ENCODE data around the gene C5. TPM values are rescaled to one million over a fixed set of nuclear protein-coding genes. Genes with fewer than 3 reads are reported as not detected.

Gene C5
- total and polyA plus RNA-seq, 2 experiments from 2014 or later: 0.31 TPM; not detected in 1

- TF ChIP-seq, protein P1, sequence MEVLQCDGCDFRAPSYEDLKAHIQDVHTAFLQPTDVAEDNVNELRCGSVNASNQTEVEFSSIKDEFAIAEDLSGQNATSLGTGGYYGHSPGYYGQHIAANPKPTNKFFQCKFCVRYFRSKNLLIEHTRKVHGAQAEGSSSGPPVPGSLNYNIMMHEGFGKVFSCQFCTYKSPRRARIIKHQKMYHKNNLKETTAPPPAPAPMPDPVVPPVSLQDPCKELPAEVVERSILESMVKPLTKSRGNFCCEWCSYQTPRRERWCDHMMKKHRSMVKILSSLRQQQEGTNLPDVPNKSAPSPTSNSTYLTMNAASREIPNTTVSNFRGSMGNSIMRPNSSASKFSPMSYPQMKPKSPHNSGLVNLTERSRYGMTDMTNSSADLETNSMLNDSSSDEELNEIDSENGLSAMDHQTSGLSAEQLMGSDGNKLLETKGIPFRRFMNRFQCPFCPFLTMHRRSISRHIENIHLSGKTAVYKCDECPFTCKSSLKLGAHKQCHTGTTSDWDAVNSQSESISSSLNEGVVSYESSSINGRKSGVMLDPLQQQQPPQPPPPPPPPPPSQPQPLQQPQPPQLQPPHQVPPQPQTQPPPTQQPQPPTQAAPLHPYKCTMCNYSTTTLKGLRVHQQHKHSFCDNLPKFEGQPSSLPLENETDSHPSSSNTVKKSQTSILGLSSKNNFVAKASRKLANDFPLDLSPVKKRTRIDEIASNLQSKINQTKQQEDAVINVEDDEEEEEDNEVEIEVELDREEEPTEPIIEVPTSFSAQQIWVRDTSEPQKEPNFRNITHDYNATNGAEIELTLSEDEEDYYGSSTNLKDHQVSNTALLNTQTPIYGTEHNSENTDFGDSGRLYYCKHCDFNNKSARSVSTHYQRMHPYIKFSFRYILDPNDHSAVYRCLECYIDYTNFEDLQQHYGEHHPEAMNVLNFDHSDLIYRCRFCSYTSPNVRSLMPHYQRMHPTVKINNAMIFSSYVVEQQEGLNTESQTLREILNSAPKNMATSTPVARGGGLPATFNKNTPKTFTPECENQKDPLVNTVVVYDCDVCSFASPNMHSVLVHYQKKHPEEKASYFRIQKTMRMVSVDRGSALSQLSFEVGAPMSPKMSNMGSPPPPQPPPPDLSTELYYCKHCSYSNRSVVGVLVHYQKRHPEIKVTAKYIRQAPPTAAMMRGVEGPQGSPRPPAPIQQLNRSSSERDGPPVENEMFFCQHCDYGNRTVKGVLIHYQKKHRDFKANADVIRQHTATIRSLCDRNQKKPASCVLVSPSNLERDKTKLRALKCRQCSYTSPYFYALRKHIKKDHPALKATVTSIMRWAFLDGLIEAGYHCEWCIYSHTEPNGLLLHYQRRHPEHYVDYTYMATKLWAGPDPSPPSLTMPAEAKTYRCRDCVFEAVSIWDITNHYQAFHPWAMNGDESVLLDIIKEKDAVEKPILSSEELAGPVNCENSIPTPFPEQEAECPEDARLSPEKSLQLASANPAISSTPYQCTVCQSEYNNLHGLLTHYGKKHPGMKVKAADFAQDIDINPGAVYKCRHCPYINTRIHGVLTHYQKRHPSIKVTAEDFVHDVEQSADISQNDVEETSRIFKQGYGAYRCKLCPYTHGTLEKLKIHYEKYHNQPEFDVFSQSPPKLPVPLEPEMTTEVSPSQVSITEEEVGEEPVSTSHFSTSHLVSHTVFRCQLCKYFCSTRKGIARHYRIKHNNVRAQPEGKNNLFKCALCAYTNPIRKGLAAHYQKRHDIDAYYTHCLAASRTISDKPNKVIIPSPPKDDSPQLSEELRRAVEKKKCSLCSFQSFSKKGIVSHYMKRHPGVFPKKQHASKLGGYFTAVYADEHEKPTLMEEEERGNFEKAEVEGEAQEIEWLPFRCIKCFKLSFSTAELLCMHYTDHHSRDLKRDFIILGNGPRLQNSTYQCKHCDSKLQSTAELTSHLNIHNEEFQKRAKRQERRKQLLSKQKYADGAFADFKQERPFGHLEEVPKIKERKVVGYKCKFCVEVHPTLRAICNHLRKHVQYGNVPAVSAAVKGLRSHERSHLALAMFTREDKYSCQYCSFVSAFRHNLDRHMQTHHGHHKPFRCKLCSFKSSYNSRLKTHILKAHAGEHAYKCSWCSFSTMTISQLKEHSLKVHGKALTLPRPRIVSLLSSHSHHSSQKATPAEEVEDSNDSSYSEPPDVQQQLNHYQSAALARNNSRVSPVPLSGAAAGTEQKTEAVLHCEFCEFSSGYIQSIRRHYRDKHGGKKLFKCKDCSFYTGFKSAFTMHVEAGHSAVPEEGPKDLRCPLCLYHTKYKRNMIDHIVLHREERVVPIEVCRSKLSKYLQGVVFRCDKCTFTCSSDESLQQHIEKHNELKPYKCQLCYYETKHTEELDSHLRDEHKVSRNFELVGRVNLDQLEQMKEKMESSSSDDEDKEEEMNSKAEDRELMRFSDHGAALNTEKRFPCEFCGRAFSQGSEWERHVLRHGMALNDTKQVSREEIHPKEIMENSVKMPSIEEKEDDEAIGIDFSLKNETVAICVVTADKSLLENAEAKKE (CRISPR knock-in tag; IDR thresholded peaks at IDR 0.05): no peak
- TF ChIP-seq, protein P2, sequence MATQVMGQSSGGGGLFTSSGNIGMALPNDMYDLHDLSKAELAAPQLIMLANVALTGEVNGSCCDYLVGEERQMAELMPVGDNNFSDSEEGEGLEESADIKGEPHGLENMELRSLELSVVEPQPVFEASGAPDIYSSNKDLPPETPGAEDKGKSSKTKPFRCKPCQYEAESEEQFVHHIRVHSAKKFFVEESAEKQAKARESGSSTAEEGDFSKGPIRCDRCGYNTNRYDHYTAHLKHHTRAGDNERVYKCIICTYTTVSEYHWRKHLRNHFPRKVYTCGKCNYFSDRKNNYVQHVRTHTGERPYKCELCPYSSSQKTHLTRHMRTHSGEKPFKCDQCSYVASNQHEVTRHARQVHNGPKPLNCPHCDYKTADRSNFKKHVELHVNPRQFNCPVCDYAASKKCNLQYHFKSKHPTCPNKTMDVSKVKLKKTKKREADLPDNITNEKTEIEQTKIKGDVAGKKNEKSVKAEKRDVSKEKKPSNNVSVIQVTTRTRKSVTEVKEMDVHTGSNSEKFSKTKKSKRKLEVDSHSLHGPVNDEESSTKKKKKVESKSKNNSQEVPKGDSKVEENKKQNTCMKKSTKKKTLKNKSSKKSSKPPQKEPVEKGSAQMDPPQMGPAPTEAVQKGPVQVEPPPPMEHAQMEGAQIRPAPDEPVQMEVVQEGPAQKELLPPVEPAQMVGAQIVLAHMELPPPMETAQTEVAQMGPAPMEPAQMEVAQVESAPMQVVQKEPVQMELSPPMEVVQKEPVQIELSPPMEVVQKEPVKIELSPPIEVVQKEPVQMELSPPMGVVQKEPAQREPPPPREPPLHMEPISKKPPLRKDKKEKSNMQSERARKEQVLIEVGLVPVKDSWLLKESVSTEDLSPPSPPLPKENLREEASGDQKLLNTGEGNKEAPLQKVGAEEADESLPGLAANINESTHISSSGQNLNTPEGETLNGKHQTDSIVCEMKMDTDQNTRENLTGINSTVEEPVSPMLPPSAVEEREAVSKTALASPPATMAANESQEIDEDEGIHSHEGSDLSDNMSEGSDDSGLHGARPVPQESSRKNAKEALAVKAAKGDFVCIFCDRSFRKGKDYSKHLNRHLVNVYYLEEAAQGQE (IDR thresholded peaks at IDR 0.05; ENCODE audit: unreplicated experiment): no peak
Measured at GRCh38 chr9:120996409-120996808, 53.7 kb downstream of the C5 start (continued).

DNA sequence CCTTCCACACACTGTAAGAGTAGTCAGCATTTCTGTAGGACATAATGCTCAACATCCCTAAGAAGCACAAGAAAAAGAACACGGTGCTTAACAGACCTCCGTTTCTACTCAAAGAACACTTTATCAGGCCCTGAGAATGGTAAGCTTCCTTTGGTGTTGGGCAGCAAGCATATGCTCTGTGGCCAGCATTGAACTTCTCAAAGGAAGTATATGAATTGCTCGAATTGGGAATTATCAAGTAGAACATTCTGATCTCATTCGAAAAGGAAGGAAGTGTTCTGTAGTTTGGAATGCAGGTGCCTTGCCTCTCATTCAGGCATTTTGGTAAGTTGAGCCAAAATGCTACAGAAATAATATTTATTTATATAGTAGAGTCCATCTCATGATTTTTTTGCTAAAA is 61.0 kb downstream of the C5 start:
- H3K9me3 Mint-ChIP-seq: no peaks in the 10 kb centered on the region
- TF ChIP-seq EZH2phosphoT487 (IDR thresholded peaks at IDR 0.05; ENCODE audit: unreplicated experiment): no peak
- TF ChIP-seq ZNF114 (CRISPR knock-in tag; IDR thresholded peaks at IDR 0.05): no peak
- no peak for TF ChIP-seq JUNB (IDR thresholded peaks at IDR 0.05; ENCODE audit: unreplicated experiment)
- TF ChIP-seq NANOG (IDR thresholded peaks at IDR 0.05; ENCODE audit: borderline replicate concordance): no peak
- TF ChIP-seq, protein P3, sequence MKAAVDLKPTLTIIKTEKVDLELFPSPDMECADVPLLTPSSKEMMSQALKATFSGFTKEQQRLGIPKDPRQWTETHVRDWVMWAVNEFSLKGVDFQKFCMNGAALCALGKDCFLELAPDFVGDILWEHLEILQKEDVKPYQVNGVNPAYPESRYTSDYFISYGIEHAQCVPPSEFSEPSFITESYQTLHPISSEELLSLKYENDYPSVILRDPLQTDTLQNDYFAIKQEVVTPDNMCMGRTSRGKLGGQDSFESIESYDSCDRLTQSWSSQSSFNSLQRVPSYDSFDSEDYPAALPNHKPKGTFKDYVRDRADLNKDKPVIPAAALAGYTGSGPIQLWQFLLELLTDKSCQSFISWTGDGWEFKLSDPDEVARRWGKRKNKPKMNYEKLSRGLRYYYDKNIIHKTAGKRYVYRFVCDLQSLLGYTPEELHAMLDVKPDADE (IDR thresholded peaks at IDR 0.05): no peak
- TF ChIP-seq CREB1 (CRISPR knock-in tag; IDR thresholded peaks at IDR 0.05; ENCODE audit: low read depth): no peak
- TF ChIP-seq, protein P2 (IDR thresholded peaks at IDR 0.05; ENCODE audit: unreplicated experiment): no peak

More for the DNA sequence above, 61.0 kb downstream of the C5 start:
- H3K4me3 ChIP-seq: no peak overlapping the region
- no peak overlapping the region for H3K27ac ChIP-seq (ENCODE audit: low read depth)
- no peaks in the 10 kb centered on the region for H3K27me3 ChIP-seq (ENCODE audit: insufficient read depth)
- no peak overlapping the region for H3K4me3 Mint-ChIP-seq
- H4K20me1 ChIP-seq (replicated peaks; ENCODE audit: insufficient read depth): no peaks in the 10 kb centered on the region
- H3K27me3 Mint-ChIP-seq (ENCODE audit: insufficient read depth, low read depth, poor library complexity): no peaks in the 10 kb centered on the region
- H3K4me1 ChIP-seq (ENCODE audit: insufficient read depth): 0 out of 2 replicates have a peak, but pooled peaks cover 4% of the 10 kb centered on the region
- H3K4me2 ChIP-seq: no peak overlapping the region
- no peaks in the 10 kb centered on the region for H3K4me1 Mint-ChIP-seq
- ATAC-seq (no peak), DNase-seq (ENCODE audit: low spot score) (no peak)
- H3K36me3 Mint-ChIP-seq (ENCODE audit: low read depth): no peaks in the 10 kb centered on the region
- H2AFZ ChIP-seq: no peak overlapping the region
- no peaks in the 10 kb centered on the region for H3F3A ChIP-seq (replicated peaks; ENCODE audit: low read depth)
- H3K9me2 ChIP-seq (ENCODE audit: insufficient read depth): no peaks in the 10 kb centered on the region
- H3K36me3 ChIP-seq (ENCODE audit: insufficient read depth): no peaks in the 10 kb centered on the region
- no peak overlapping the region for H3K27ac Mint-ChIP-seq
- no peaks in the 10 kb centered on the region for H3K79me2 ChIP-seq (replicated peaks; ENCODE audit: insufficient read depth)

Data from GM23338 (cell line).